Measurements from ENCODE around the gene FXR2.
A peak's percentile ranks its signal among the peaks of the same experiment; 100 is the strongest.
"Not testable (repeated sequence)": the region's sequence is repeated elsewhere in the genome, so short reads cannot be mapped to it uniquely, and the experiment has no call there.

FXR2 gene

GRCh38 chr17:7646457-7646856 is 31.8 kb upstream of the FXR2 start:
- Histone ChIP-seq H3K4me3 (ENCODE audit: low read length in 2 of 2) (no peak overlapping the region), H3K27ac (ENCODE audit: low read length) (no peak overlapping the region), H3K9me3 (ENCODE audit: control insufficient read depth in 2 of 2, low read length in 2 of 2) (no peaks in the 10 kb centered on the region), H3K36me3 (ENCODE audit: control insufficient read depth in 2 of 2, insufficient read depth in 2 of 2, low read length in 2 of 2) (no peaks in the 10 kb centered on the region), H3K4me1 (ENCODE audit: control insufficient read depth, insufficient read depth, low read length) (peaks cover 14% of the 10 kb centered on the region), H3K9ac (ENCODE audit: low read length in 2 of 2) (no peak overlapping the region), H3K27me3 (ENCODE audit: control insufficient read depth in 1 of 2, insufficient read depth in 2 of 2, low read length in 2 of 2) (peaks cover 9 to 13% of the 10 kb centered on the region in 2 donors)

- Histone ChIP-seq H3K4me3 (ENCODE audit: low read length in 2 of 2) (no peak overlapping the region), H3K4me1 (ENCODE audit: control insufficient read depth, insufficient read depth, low read length) (no peaks in the 10 kb centered on the region), H3K36me3 (ENCODE audit: control insufficient read depth in 2 of 2, insufficient read depth in 2 of 2, low read length in 2 of 2) (no peaks in the 10 kb centered on the region), H3K9me3 (ENCODE audit: control insufficient read depth in 2 of 2, low read length in 2 of 2) (no peaks in the 10 kb centered on the region), H3K27ac (ENCODE audit: low read length) (no peak overlapping the region), H3K9ac (ENCODE audit: low read length in 2 of 2) (no peak overlapping the region), H3K27me3 (ENCODE audit: control insufficient read depth in 1 of 2, insufficient read depth in 2 of 2, low read length in 2 of 2) (peaks cover 1 to 2% of the 10 kb centered on the region in 2 donors)
Measured at GRCh38 chr17:7644775-7645174, 30.1 kb upstream of the FXR2 start.

- not testable (repeated sequence) for H3K4me1 ChIP-seq (ENCODE audit: control insufficient read depth, insufficient read depth, low read length); H3K36me3 ChIP-seq (ENCODE audit: control insufficient read depth in 2 of 2, insufficient read depth in 2 of 2, low read length in 2 of 2); H3K27ac ChIP-seq (ENCODE audit: low read length); H3K27me3 ChIP-seq (ENCODE audit: control insufficient read depth in 1 of 2, insufficient read depth in 2 of 2, low read length in 2 of 2); H3K9me3 ChIP-seq (ENCODE audit: control insufficient read depth in 2 of 2, low read length in 2 of 2); H3K9ac ChIP-seq (ENCODE audit: low read length in 2 of 2); H3K4me3 ChIP-seq (ENCODE audit: low read length in 2 of 2)
Measured at GRCh38 chr17:7641635-7642034, 26.9 kb upstream of the FXR2 start.

- Histone ChIP-seq H3K9me3 (ENCODE audit: control insufficient read depth in 2 of 2, low read length in 2 of 2) (no peaks in the 10 kb centered on the region), H3K9ac (ENCODE audit: low read length in 2 of 2) (no peak overlapping the region), H3K4me3 (ENCODE audit: low read length in 2 of 2) (no peak overlapping the region), H3K4me1 (ENCODE audit: control insufficient read depth, insufficient read depth, low read length) (no peaks in the 10 kb centered on the region), H3K27me3 (ENCODE audit: control insufficient read depth in 1 of 2, insufficient read depth in 2 of 2, low read length in 2 of 2) (no peaks in the 10 kb centered on the region), H3K36me3 (ENCODE audit: control insufficient read depth in 2 of 2, insufficient read depth in 2 of 2, low read length in 2 of 2) (no peaks in the 10 kb centered on the region), H3K27ac (ENCODE audit: low read length) (no peak overlapping the region)
Measured at GRCh38 chr17:7640783-7641182, 26.1 kb upstream of the FXR2 start.

GRCh38 chr17:7636163-7636562 is 21.5 kb upstream of the FXR2 start:
- H3K4me1 ChIP-seq (ENCODE audit: control insufficient read depth, insufficient read depth, low read length) = peaks cover 2% of the 10 kb centered on the region
- H3K27me3 ChIP-seq (ENCODE audit: control insufficient read depth in 1 of 2, insufficient read depth in 2 of 2, low read length in 2 of 2) = no peaks in the 10 kb centered on the region
- H3K9me3 ChIP-seq (ENCODE audit: control insufficient read depth in 2 of 2, low read length in 2 of 2) = no peaks in the 10 kb centered on the region
- H3K36me3 ChIP-seq (ENCODE audit: control insufficient read depth in 2 of 2, insufficient read depth in 2 of 2, low read length in 2 of 2) = no peaks in the 10 kb centered on the region
- H3K27ac ChIP-seq (ENCODE audit: low read length) = no peak overlapping the region
- H3K4me3 ChIP-seq (ENCODE audit: low read length in 2 of 2) = no peak overlapping the region
- H3K9ac ChIP-seq (ENCODE audit: low read length in 2 of 2) = no peak overlapping the region

- H3K27me3 ChIP-seq (ENCODE audit: control insufficient read depth in 1 of 2, insufficient read depth in 2 of 2, low read length in 2 of 2) = no peaks in the 10 kb centered on the region
- H3K4me1 ChIP-seq (ENCODE audit: control insufficient read depth, insufficient read depth, low read length) = peaks cover 2% of the 10 kb centered on the region
- peak overlapping the region; percentile 28 to 36 for H3K9ac ChIP-seq (ENCODE audit: low read length in 2 of 2)
- no peaks in the 10 kb centered on the region for H3K36me3 ChIP-seq (ENCODE audit: control insufficient read depth in 2 of 2, insufficient read depth in 2 of 2, low read length in 2 of 2)
- H3K4me3 ChIP-seq (ENCODE audit: low read length in 2 of 2) = no peak overlapping the region
- no peaks in the 10 kb centered on the region for H3K9me3 ChIP-seq (ENCODE audit: control insufficient read depth in 2 of 2, low read length in 2 of 2)
- H3K27ac ChIP-seq (ENCODE audit: low read length) = no peak overlapping the region
Measured at GRCh38 chr17:7634384-7634783, 19.7 kb upstream of the FXR2 start.

GRCh38 chr17:7633093-7633492 is 18.4 kb upstream of the FXR2 start:
- Histone ChIP-seq H3K27ac (ENCODE audit: low read length) (no peak overlapping the region), H3K9me3 (ENCODE audit: control insufficient read depth in 2 of 2, low read length in 2 of 2) (no peaks in the 10 kb centered on the region), H3K36me3 (ENCODE audit: control insufficient read depth in 2 of 2, insufficient read depth in 2 of 2, low read length in 2 of 2) (no peaks in the 10 kb centered on the region), H3K4me1 (ENCODE audit: control insufficient read depth, insufficient read depth, low read length) (peaks cover 2% of the 10 kb centered on the region), H3K4me3 (ENCODE audit: low read length in 2 of 2) (no peak overlapping the region), H3K27me3 (ENCODE audit: control insufficient read depth in 1 of 2, insufficient read depth in 2 of 2, low read length in 2 of 2) (no peaks in the 10 kb centered on the region), H3K9ac (ENCODE audit: low read length in 2 of 2) (no peak overlapping the region)

- no peak overlapping the region for H3K9ac ChIP-seq (ENCODE audit: low read length in 2 of 2)
Measured at GRCh38 chr17:7632492-7632894, 17.8 kb upstream of the FXR2 start.

GRCh38 chr17:7631398-7632380 is 17.0 kb upstream of the FXR2 start:
- Histone ChIP-seq H3K9ac (ENCODE audit: low read length in 2 of 2) (no peak overlapping the region), H3K27me3 (ENCODE audit: control insufficient read depth in 1 of 2, insufficient read depth in 2 of 2, low read length in 2 of 2) (no peaks in the 10 kb centered on the region), H3K36me3 (ENCODE audit: control insufficient read depth in 2 of 2, insufficient read depth in 2 of 2, low read length in 2 of 2) (no peaks in the 10 kb centered on the region), H3K4me1 (ENCODE audit: control insufficient read depth, insufficient read depth, low read length) (peaks cover 9% of the 10 kb centered on the region), H3K4me3 (ENCODE audit: low read length in 2 of 2) (no peak overlapping the region), H3K27ac (ENCODE audit: low read length) (no peak overlapping the region), H3K9me3 (ENCODE audit: control insufficient read depth in 2 of 2, low read length in 2 of 2) (no peaks in the 10 kb centered on the region)

More at GRCh38 chr17:7632492-7632894, 17.8 kb upstream of the FXR2 start:
- Histone ChIP-seq H3K4me1 (ENCODE audit: control insufficient read depth, insufficient read depth, low read length) (peaks cover 4% of the 10 kb centered on the region), H3K27me3 (ENCODE audit: control insufficient read depth in 1 of 2, insufficient read depth in 2 of 2, low read length in 2 of 2) (no peaks in the 10 kb centered on the region), H3K36me3 (ENCODE audit: control insufficient read depth in 2 of 2, insufficient read depth in 2 of 2, low read length in 2 of 2) (no peaks in the 10 kb centered on the region), H3K9me3 (ENCODE audit: control insufficient read depth in 2 of 2, low read length in 2 of 2) (no peaks in the 10 kb centered on the region), H3K4me3 (ENCODE audit: low read length in 2 of 2) (no peak overlapping the region), H3K27ac (ENCODE audit: low read length) (no peak overlapping the region)

GRCh38 chr17:7629939-7630571 is 15.4 kb upstream of the FXR2 start, which contains the start of gene SHBG:
SHBG (plus strand) TSS chr17:7630135; CDS start chr17:7630173, 38 bp downstream.
- no peak within 1 kb of the TSS for H3K9ac ChIP-seq (ENCODE audit: low read length in 2 of 2)

More at GRCh38 chr17:7629939-7630571, 15.4 kb upstream of the FXR2 start, which contains the start of gene SHBG:
- Histone ChIP-seq H3K27ac (ENCODE audit: low read length) (no peak within 1 kb of the TSS), H3K36me3 (ENCODE audit: control insufficient read depth in 2 of 2, insufficient read depth in 2 of 2, low read length in 2 of 2) (peaks cover 2 to 4% of the 10 kb centered on the region in 2 donors), H3K9me3 (ENCODE audit: control insufficient read depth in 2 of 2, low read length in 2 of 2) (no peaks in the 10 kb centered on the region), H3K4me1 (ENCODE audit: control insufficient read depth, insufficient read depth, low read length) (peaks cover 14% of the 10 kb centered on the region), H3K27me3 (ENCODE audit: control insufficient read depth in 1 of 2, insufficient read depth in 2 of 2, low read length in 2 of 2) (no peaks in the 10 kb centered on the region), H3K4me3 (ENCODE audit: low read length in 2 of 2) (no peak within 1 kb of the TSS)

Measured in stomach smooth muscle (tissue), 2 donors.